Activated CD8-positive, alpha-beta memory T cell treated with anti-CD3 and anti-CD28 coated beads, Interleukin-2, amount 50 U/mL, for 1 hour (primary cell): ENCODE results near the gene FRK.

Experiments
- DNase-seq: peaks from one replicate; pipeline ENCODE4 v3.0.0-alpha.2; 2020; ENCODE audit errors: extremely low read depth

FRK gene

DNA sequence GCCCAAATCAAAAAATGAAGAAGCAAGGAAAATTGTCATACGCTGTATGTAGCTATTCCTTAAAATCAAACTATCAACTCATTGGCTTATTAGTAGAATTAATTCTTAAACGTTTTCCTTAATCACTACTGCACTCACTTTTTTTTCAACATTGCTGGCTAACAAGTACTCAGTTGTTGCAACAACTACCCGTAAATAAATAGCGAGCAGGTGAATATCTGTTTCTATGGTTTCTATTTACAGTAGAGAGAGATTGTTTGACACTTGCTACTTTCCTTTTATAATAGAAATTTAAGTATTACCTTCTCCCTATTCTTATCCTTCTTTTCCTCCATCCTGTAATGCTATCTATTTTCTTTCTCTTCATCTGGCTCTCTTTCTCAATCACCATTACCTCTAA, 25.1 kb downstream of the FRK start:
- DNase-seq = no peak

DNA sequence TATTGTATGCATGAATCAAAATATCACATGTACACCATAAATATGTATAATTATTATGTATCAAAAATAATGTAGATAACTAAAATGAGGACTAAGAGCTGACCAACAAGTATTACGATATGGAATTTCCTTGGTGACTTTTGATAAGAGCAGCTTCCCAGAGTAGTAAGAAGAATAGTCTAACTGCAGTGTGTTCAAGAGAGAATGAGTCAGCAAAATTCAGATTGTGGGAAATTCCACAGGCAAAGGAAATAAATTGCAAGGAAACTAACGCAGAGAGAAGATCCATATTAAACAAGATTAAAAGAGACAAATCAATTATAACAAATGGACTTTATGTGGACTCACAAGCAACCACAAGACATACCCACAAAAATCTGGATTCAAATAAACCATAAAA, 26.4 kb downstream of the FRK start:
- no peak for DNase-seq

DNA sequence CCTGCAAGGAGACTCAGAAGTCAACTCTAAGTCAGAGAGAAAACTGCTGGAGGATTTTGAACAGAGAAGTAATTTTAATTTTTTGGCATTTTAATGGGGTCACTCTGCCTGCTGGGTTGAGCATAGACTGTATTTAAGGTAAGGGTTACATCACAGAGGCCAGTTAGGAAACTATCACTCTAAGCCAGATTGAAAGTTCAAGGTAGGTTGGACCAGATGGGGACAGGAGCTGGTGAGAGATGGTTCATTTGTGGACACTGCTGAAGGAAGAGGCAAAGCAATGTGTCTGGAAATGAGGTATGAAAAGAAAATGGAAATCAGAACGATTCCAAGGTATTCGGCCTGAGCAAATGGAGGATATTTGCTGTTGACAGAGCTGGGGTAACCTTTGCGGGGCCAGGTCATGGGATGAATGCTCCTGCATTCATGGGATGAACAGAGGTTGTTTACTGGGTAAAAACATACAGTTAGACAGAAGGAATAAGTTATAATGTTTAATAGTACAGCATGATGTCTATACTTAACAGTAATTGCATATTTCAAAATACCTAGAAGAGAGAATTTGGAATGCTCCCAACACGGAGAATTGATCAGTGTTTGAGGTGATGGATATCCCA, 26.9 kb downstream of the FRK start:
- DNase-seq = no peak

DNA sequence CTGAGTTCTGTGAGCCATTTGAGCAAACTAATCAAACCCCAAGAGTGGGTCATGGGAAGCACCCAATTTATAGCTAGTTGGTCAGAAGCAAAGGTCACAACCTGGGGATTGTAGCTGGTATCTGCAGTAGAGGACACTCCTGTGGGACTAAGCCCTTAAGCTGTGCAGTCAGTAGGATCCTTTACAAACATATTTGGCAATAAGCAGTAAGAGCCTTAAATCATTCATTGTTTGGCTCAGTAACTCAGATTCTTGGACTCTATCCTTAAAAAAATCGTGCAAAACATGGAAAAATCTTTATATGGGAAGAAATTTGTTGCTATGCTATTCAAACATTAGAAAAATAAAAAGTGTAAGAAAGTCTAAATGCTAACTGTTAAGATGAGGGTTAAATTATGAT, 29.9 kb downstream of the FRK start:
- no peak for DNase-seq

DNA sequence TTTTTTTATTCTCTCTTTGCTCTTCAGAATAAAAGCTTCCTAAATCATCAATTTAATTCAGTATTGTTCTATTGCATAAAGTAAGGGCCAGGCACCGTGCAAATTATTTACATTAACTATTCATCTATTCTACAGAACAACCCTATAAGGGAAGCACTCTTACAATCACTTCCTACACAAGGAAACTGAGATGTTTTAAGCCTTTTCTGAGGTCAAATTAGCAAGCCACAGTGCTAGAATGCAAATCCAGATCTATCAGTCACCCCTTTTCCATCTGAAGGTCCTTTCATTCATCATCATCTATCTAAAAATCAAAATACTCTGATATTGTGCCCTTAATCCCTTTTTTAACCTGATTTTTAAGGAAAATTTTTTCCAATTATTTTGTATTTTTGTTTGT, 31.2 kb downstream of the FRK start:
- no peak for DNase-seq

DNA sequence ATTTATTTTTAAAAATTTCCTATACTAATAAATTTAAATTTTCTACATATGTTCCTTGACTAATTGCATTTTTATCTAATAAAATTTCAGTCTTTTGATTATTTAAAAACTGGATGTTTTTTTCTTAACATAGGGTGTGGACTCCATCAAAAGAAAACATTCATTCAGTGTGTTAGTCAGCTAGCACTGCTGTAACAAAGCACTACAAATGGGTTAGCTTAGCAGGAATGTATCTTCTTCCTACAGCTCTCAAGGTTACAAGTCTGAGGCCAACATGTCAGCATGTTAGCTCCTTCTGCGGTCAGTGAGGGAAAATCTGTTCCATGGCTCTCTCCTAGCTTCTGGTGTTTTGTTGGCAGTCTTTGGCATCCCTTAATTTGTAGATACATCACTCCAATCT, 32.5 kb downstream of the FRK start:
- no peak for DNase-seq

DNA sequence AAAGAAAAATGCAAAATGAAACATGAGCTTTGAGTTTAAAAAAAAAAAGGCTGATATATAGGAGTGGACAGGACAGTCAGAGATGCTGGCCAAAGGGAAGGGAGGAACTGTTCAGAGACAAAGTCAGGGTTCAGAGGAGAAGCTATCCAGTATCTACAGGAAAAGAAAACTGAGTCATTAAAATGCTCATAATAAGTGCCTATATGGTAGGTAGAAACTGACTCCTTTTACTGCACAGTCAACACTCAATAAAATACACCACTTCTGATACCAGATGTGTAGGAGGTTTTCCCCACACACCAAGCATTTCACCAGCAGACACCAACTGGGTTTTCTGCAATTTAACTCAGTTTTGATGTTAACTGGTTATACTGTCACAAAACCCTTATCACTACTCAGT, 32.9 kb downstream of the FRK start:
- no peak for DNase-seq

DNA sequence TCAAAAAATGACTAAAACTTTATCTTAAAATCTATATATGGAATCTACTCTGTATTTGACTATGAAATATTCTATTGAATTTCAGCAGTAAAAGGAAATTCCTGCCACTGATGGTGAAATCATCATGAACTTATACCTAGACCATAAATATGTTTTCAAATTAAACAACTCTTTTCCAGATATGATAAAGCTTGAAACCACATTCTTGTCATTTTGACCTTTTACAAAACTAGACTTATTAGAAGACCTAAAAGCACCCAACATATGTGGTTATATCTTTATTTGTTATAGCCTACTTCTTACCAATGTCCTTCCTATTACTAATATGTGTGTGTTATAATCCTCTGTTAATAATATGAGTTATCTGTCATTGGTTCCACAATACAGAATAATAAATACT, 35.3 kb downstream of the FRK start:
- no peak for DNase-seq

DNA sequence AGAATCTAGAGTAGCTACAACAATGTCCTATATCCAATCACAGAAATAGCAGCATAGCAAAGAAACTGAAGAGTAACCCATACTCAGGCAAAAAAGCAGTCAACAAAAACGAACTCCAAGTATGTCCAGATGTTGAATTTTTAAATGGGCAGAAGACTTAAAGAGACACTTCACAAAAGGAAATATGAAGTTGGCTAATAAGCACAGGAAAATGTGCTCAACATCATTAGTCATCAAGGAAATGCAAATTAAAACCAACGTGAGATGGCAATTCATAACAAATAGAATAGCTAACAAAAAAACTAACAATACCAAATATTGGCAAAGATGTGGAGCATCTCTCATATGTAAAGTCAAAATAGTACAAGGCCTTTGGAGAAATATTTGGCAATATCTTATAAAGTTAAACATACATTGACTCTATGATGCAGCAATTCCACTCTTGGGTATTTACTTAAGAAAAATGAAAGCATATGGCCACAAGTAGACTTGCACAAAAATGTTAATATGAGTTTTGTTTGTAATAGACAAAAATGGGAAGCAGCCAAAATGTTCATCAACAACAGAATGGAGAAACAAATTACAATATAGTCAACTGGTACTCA, 37.7 kb downstream of the FRK start:
- DNase-seq = no peak

DNA sequence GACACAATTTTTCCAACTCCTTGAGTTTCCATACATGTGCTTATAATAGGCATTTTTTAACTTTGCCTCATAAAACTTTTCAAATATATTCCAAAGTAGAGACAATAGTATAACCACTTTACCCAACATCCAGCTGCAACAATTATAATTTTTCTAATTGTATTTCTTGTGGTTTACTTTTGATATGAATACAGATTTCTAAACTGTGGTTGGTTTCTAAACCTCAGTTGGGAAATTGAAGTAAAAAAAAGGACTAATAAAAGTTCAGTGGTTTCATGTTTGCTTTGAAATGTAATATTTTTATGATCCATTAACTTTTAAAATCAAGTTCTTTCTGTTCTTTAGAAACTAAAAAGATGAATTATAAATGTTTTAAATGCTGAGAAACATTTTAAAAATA, 40.0 kb downstream of the FRK start:
- DNase-seq = no peak

DNA sequence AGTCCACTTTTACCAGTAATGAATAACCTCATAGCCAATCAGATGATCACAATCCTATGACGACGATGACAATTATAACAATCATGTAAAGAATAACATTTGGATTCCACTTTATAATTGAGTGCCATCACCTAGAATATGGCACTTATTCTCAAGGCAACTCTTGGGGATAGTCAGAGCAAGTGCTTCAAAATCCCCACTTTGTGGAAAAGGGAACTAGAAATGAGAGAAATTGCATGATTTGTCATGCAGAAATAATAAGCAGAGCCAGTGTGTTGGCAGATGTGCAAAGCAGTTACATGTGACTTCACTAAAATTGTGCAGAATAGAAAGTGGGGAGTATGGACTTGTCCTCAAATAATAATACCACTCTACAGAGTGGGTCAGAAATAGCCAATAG, 41.3 kb downstream of the FRK start:
- DNase-seq = no peak

DNA sequence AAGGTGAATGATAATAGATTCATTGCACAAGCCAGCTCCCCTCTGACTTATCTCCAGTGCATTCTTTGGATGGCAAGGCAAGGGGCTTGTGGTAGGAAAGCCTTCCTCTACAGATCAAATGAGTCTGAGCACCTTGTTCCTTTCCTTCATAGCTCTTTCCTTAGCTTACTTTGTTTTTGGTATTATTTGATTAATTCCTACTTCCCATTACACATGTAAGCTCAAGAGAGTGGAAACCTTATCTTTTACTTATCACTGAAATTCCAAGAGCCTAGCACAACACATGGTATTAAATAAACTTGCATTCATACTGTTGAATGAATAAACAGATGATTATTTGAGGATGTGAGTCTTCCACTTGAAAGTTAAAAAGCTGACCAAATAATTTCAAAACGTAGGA, 41.7 kb downstream of the FRK start:
- DNase-seq = no peak

DNA sequence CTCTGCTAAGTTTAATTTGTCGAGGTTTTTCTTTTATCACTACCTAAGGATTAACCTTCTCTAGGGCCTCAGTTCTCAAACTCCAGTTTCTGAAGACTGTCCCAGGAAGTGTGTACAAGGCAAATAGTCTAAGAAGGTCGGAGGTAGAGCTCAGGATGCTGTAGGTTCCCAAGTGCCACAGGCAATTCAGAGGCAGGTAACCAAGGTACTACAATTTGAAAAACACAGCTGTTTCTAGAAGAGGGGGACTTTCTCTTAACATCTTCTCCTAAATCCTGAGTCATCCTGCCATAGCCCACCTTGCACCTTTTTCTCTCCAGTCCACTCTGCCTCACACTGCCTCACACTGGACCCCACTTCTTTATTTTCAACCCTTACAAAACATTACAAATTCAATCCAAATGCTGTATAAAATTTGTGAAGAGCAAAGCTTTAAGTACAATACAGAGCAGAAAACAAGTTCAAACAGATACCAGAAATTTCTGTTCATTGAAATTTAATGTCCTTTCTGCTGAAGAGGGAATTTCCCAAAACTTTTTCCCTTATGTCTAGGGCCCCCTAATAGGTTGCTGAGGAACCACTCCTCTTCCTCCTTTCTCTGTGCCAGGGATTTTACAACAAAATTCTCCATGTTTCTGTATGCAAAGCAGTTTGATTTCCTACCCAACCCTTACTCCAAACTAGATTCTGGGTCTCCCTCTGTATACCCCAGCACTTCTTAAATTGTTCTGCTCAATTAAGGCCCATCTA, 43.0 kb downstream of the FRK start:
- DNase-seq = no peak

DNA sequence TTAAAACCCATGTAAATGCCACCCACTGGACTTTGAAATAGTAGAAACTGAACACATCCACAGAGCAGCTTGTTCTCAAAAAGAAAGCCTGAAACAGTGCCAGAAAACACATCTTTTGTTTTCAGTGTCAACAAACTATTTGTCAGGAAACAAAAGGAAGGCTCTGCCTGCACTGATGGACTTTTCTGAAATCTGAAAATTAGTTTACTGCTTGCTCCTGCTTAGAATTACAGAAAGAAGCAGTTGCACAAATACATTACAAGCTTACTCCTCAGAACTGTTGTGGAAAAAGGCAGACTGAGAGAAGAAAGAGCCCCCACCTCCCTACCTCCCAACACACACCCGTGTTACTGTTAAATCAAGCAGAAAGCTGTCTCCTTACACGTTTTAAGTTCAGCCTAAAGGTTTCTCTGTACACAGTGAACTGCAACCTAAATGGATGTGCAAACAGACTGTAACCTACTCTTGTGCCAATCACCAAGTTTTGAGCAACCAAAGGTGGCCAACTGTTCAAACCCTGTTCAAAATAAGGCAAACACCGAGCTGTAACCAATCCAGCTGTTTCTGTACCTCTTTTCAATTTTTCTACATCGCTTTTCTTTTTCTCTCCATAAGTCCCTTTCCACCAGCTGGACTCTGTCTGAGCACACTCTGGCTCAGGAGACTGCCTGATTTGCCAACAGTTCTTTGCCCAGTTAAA, 43.7 kb downstream of the FRK start:
- no peak for DNase-seq

DNA sequence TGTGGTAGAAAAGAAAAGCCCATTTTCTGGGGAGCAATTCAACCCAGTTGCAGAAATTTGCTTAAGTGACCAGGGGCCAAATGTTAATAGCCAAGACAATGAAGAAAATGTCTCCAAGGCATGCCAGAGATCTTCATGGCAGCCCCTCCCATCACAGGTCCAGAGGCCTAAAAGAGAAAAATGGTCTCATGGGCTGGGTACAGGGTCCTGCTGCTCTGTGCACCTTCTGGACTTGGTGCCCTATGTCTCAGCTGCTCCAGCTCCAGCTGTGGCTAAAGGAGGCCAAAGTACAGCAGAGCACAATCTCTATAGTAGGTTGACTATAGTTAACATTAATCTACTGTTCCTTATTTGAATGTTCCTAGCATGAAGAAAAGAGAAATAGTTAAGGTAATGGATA, 44.7 kb downstream of the FRK start:
- no peak for DNase-seq

DNA sequence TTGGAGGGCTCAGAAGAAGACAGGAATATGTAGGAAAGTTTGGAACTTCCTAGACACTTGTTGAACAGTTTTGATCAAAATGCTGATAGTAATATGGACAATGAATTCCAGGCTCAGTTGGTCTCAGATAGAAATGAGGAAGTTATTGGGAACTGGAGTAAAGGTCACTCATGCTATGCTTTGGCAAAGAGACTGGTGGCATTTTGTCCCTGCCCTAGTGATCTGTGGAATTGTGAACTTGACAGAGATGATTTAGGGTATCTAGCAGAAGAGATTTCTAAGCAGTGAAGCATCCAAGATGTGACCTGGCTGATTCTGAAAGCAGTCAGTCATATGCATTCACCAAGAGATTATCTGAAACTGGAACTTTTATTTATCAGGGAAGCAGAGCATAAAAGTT, 45.1 kb downstream of the FRK start:
- no peak for DNase-seq

DNA sequence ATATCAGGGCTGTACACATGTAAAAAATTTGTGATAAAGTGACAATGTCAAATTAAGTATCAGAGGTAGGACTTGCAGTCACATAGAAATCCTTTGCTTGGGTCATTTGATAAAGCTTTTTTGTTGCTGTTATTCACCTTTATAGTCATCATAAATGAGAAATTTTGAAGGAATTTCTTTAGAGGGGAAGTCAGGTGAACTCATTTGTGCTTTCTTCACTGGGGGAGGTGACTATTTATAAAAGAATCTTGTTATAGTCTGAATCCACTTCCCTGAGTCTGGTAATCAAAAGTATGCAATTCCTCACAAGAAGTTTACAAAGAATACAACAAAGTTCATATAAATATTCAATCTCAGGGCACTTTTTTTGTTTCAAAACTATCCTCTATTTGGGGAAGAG, 47.7 kb downstream of the FRK start:
- no peak for DNase-seq

DNA sequence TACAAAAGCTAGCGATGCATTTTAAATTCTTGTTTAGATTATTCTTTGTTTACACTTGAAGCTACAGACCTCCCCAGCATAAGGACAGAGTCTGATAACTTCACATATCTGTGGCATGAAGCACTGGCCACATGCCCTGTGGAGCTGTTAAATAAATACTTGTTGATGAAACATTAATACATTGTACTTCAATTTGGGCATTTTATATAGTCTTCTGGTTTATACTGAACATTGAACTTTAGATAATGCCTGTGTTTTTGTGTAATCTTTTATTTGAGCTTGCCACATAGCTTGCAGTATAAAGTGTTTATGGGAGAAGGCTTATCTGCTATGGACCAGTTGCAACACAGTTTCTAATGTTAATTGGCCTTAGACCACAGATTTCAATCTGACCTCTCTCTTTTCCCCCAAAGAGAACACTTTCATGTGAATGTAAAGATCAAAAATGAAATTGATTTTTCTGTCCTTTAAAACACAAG, 48.2 kb downstream of the FRK start:
- DNase-seq = no peak

DNA sequence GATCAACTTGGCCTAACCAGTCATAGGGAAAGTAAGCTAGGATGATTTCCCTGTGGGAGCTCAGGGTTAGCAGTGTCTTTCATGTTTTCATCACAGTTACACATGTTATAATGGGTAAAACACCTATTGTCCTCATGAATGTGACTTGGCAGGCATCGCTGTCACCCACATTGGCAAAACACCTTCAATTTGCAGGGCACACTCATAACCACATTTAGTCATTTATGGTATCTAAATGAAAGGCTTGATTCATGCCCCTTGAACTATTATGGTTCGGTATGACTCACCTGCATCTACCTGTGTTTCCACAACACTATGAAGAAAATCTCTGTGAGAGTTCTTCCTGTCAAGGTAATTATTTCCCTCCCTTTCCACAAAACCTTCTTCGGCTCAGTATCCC, 49.2 kb downstream of the FRK start:
- no peak for DNase-seq

DNA sequence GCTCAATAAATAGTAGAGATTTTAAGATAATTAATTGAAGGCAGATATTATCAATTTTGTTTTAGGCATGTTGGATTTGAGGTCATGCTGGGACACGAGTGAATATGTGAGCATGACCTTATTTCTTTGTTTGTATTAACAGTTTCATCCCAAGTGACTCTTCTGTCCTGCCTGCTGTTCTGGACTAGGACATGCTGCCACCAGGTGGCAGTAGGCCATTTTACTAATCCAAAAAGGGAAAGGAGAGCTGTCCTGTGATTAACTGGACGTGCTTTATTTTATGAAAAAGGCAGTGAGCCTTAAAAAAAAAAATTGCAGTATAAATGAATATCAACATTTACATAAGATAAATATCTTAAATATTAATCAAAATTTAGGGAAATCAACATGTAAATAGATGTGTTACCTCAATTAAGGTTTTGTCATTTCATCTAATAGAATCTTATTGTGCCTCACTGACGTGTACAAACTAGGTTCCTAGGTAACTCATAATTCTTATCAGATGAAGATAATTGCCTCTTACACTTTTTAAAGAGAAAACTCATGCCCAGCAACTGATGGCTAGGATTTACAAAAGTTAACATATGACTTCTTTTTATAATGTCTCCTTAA, 49.8 kb downstream of the FRK start:
- no peak for DNase-seq

DNA sequence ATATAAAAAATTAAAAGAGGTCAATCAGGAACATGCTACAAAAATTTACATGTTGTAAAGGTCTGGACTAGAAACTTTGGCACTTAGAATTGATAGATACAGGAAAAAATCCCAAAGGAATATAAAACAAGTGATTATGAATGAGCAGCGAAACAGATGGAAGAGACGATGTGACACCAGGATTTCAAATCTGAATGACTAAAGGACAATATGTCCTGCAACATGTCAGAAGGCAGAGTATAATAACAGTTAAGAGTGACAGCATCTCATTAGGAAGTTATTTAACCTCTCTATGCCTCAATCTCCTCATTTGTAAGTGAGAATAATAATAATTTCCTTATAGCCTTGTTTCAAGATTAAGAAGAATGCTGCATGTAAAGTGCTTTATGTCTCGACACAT, 50.3 kb downstream of the FRK start:
- DNase-seq = no peak

DNA sequence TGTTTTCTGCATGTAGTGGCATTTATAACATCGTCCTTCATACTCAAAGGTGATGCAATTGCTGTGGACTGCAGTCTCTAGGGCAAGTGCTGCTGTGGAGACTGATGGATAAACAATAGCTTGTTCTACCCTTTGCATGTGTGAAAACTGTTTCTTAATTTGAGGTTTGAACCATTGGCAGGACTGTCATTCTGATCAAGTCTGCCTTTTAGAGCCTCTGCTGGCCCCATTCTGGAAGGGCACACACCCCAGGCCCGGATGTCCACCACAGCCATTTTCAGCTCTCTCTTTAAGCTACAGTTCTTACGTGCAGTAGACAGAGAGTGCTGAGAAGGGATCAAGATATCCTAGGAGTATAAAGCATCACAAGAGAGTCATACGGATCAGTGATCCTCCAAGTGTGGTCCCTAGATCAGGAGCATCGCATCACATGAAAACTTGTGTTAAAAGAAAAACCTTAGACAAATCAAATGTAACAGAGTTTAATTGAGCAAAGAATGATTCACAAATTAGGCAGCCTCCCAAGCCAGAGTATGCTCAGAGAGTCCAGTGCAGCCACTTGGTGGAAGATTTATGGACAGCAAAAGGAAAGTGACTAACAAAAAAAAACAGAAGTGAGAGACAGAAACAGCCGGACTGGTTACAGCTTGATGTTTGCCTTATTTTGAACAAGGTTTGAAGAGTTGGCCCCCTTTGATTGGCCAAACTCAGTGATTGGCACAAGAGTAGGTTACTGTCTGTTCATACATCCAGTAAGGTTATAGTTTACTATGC, 52.0 kb downstream of the FRK start:
- DNase-seq = no peak
